GM23248 (cell line): Measurements from ENCODE around the gene PRPF38B. TPM values are rescaled to one million over a fixed set of nuclear protein-coding genes. Genes with fewer than 3 reads are reported as not detected.

Source experiments
- DNase-seq: peaks from one replicate; pipeline ENCODE4 v3.0.0-alpha.2; 2015
- H2AFZ ChIP-seq: fragments of 200-600 bp; sonication (generic); 2 replicates; pipeline ENCODE4 v1.6.1; 2016; ENCODE audit warnings: antibody characterized with exemption
- H3F3A ChIP-seq: fragments of 200-600 bp; sonication (generic); 2 replicates; pipeline ENCODE4 v1.6.1; 2016; ENCODE audit warnings: mild to moderate bottlenecking, antibody characterized with exemption, mixed run types; ENCODE audit not compliant: insufficient read depth
- H3K27ac ChIP-seq: fragments of 200-600 bp; sonication (generic); 2 replicates; pipeline ENCODE4 v1.5.1; 2016; ENCODE audit warnings: mild to moderate bottlenecking
- H3K27me3 ChIP-seq: fragments of 200-600 bp; sonication (generic); replicated peaks from 2 replicates; pipeline ENCODE4 v1.6.1; 2016; ENCODE audit warnings: mild to moderate bottlenecking; ENCODE audit not compliant: insufficient read depth
- H3K36me3 ChIP-seq: fragments of 200-600 bp; sonication (generic); 2 replicates; pipeline ENCODE4 v1.6.1; 2016; ENCODE audit warnings: low read depth, mild to moderate bottlenecking
- H3K4me1 ChIP-seq: fragments of 200-600 bp; sonication (generic); 2 replicates; pipeline ENCODE4 v1.6.1; 2016; ENCODE audit warnings: mild to moderate bottlenecking; ENCODE audit not compliant: insufficient read depth
- H3K4me2 ChIP-seq: fragments of 200-600 bp; sonication (generic); one replicate; pipeline ENCODE4 v1.6.1; 2016; ENCODE audit warnings: mild to moderate bottlenecking; ENCODE audit not compliant: unreplicated experiment
- H3K4me3 ChIP-seq: fragments of 200-600 bp; sonication (generic); 2 replicates; pipeline ENCODE4 v1.5.1; 2016; ENCODE audit warnings: mild to moderate bottlenecking
- H3K79me2 ChIP-seq: fragments of 200-600 bp; sonication (generic); 2 replicates; pipeline ENCODE4 v1.6.1; 2016; ENCODE audit warnings: mild to moderate bottlenecking; ENCODE audit not compliant: insufficient read depth
- H3K9ac ChIP-seq: fragments of 200-600 bp; sonication (generic); 2 replicates; pipeline ENCODE4 v1.6.1; 2016; ENCODE audit warnings: mild to moderate bottlenecking
- H3K9me2 ChIP-seq: fragments of 200-600 bp; sonication (generic); 2 replicates; pipeline ENCODE4 v1.6.1; 2016; ENCODE audit warnings: mixed run types, mild to moderate bottlenecking, moderate library complexity; ENCODE audit not compliant: insufficient read depth
- H3K9me3 ChIP-seq: fragments of 200-600 bp; sonication (generic); one replicate; pipeline ENCODE4 v1.6.1; 2017; ENCODE audit warnings: low read depth
- H4K20me1 ChIP-seq: fragments of 200-600 bp; sonication (generic); 2 replicates; pipeline ENCODE4 v1.6.0; 2016; ENCODE audit not compliant: insufficient read depth
- EZH2 ChIP-seq: fragments of 200-600 bp; sonication (generic); IDR thresholded peaks from 2 replicates; pipeline ENCODE4 v1.6.1; 2018; ENCODE audit warnings: antibody characterized with exemption, mild to moderate bottlenecking; ENCODE audit not compliant: insufficient read depth, poor library complexity, severe bottlenecking
- EZH2phosphoT487 ChIP-seq: fragments of 200-600 bp; sonication (generic); IDR thresholded peaks from 2 replicates; pipeline ENCODE4 v1.6.1; 2018; ENCODE audit warnings: antibody characterized with exemption, moderate library complexity, mild to moderate bottlenecking, low read depth; ENCODE audit not compliant: insufficient read depth
- WGBS, 2 experiments: methylation state at CpG; one replicate each; pipeline ENCODE4 v1.1.6; 2015 to 2017; ENCODE audit warnings: low lambda C conversion rate in 2 of 2, low coverage in 1 of 2; ENCODE audit errors: missing lambda C conversion rate in 2 of 2; 5-methylcytosine and 5-hydroxymethylcytosine counted together
- in situ Hi-C: fragments of 300-500 bp; cut with MboI; formaldehyde crosslinking; loops from 2 replicates; pipeline ENCODE4 v1.15.0; 2020
- polyA plus RNA-seq: library from polyadenylated mRNA; unstranded; fragments of >200 nt; fragmentation: Nextera tagmentation; extraction: Ambion mirVana; gene quantifications from 2 replicates; pipeline ENCODE4 v1.2.1, GENCODE V29; 2016
- total RNA-seq: library from RNA; depleted of rRNA; stranded (reverse); fragments of >200 nt; shearing (Covaris generic); gene quantifications from 2 replicates; pipeline ENCODE4 v1.2.3, GENCODE V29; 2014

PRPF38B gene
- total and polyA plus RNA-seq, 2 experiments from 2014 or later = 10.9 to 25.6 TPM

DNA sequence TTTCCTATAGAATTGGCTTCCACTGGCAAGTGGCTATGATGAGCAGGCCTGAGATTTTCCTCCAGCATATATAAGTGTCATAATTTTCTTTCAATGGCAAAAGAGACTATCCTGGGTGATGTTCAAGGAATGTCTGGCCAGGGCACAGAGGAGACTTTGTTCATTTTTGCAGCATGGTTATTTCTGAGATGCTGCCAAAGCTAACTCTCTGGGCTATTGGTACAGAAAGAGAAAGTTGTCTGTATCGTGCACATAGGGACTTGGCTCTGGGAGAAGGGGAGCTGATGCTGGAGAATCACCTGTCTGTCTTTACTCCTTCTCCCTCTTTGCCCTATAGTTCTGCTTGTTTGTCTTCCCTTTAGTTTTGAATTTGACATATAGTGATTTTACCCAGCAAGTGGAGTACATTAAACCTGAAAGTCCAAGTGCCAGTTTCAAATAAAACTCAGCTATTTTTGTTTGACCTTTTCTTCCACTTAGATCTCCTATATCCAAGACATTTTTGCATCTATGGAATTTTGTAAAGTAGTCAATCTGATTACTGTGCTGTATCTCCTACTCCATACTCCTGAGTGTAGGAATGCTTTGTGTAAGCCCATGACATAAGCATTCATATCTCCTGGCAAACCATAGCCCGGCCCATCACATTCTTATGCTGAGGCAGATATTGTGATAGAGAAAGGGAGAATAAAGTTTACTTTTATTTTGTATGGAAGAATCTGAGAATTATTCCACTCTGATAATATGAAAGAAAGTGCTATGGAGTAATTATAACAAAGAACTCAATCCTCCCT, 24.5 kb downstream of the PRPF38B start:
- peaks cover 25% of the 10 kb centered on the region for H3K4me1 ChIP-seq
- H3K27me3 ChIP-seq = no peaks in the 10 kb centered on the region
- H3K4me2 ChIP-seq = no peak overlapping the region
- in situ Hi-C loops = no loop called here
- H3K36me3 ChIP-seq = no peaks in the 10 kb centered on the region
- H3K9ac ChIP-seq = no peak overlapping the region
- no peak overlapping the region for H3K27ac ChIP-seq
- DNase-seq = no peak
- H3K79me2 ChIP-seq = no peaks in the 10 kb centered on the region
- TF ChIP-seq EZH2 (no peak), EZH2phosphoT487 (no peak)
- no peak overlapping the region for H2AFZ ChIP-seq
- no peaks in the 10 kb centered on the region for H3K9me2 ChIP-seq
- no peaks in the 10 kb centered on the region for H4K20me1 ChIP-seq
- WGBS, 2 experiments = 81% methylated on average over 2 of the region's 2 CpGs
- no peaks in the 10 kb centered on the region for H3K9me3 ChIP-seq
- no peak overlapping the region for H3K4me3 ChIP-seq
- H3F3A ChIP-seq = peaks cover 26% of the 10 kb centered on the region

- in situ Hi-C loops = no loop called here
- 81 to 82% methylated on average over 9 of the region's 9 CpGs for WGBS, 2 experiments
Observed at GRCh38 chr1:108717774-108718316, 25.7 kb downstream of the PRPF38B start.

DNA sequence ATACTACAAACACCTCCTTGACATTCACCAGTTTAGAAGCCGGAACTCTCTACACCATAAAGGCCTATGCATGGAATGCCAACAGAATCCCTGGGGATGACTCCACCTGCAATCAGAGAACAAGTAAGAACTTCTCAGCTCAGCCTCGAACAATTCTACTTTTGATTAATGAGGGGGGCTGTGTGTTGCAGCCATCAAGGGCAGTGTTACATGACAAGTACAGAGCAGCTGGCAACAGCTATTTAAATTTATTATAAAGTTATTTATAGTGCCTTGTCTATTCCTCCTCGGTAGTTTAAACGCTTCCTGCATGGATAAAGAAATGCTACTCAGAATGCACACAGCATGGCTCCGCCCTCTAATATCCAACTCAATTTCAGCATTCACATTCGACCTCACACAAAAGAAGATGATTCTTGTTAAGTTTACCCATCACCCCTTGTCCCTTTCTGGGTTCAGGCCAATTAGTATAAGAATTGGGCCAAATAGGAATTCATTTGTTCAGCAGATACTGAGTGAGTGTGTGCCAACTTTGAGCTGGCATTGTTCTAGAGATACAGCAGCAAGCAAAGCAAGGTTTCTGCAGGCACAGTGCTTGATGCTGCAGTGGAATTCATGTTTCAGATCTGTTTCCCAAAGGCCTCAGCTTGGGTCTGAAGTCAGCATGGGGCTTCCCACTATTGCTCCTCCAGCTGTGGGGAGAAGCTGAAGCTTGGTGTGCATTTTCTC, 27.0 kb downstream of the PRPF38B start:
- no peaks in the 10 kb centered on the region for H3K9me3 ChIP-seq
- H4K20me1 ChIP-seq = no peaks in the 10 kb centered on the region
- no peaks in the 10 kb centered on the region for H3K9me2 ChIP-seq
- no peak overlapping the region for H3K4me3 ChIP-seq
- TF ChIP-seq EZH2 = no peak
- no peak for TF ChIP-seq EZH2phosphoT487
- peaks cover 35% of the 10 kb centered on the region for H3F3A ChIP-seq
- no peaks in the 10 kb centered on the region for H3K27me3 ChIP-seq
- no peaks in the 10 kb centered on the region for H3K36me3 ChIP-seq
- H2AFZ ChIP-seq = 0 out of 2 replicates have a peak overlapping the region, but pooled peaks have one; percentile 31
- 69 to 71% methylated on average over 6 of the region's 6 CpGs for WGBS, 2 experiments
- in situ Hi-C loops = no loop called here
- no peak overlapping the region for H3K9ac ChIP-seq
- no peaks in the 10 kb centered on the region for H3K79me2 ChIP-seq
- H3K27ac ChIP-seq = peak overlapping the region; percentile 87
- H3K4me2 ChIP-seq = peak overlapping the region; percentile 69
- peaks cover 32% of the 10 kb centered on the region for H3K4me1 ChIP-seq
- peak; percentile 28 for DNase-seq

More at GRCh38 chr1:108717774-108718316, 25.7 kb downstream of the PRPF38B start:
- Histone ChIP-seq H4K20me1 (no peaks in the 10 kb centered on the region), H3K79me2 (no peaks in the 10 kb centered on the region), H3K36me3 (no peaks in the 10 kb centered on the region), H3F3A (peaks cover 35% of the 10 kb centered on the region), H3K4me1 (peaks cover 32% of the 10 kb centered on the region), H3K27ac (no peak overlapping the region), H2AFZ (no peak overlapping the region), H3K9me2 (no peaks in the 10 kb centered on the region), H3K27me3 (no peaks in the 10 kb centered on the region), H3K4me3 (no peak overlapping the region), H3K9ac (no peak overlapping the region), H3K9me3 (no peaks in the 10 kb centered on the region), H3K4me2 (no peak overlapping the region)
- no peak for TF ChIP-seq EZH2phosphoT487
- TF ChIP-seq EZH2 = no peak
- DNase-seq = no peak

DNA sequence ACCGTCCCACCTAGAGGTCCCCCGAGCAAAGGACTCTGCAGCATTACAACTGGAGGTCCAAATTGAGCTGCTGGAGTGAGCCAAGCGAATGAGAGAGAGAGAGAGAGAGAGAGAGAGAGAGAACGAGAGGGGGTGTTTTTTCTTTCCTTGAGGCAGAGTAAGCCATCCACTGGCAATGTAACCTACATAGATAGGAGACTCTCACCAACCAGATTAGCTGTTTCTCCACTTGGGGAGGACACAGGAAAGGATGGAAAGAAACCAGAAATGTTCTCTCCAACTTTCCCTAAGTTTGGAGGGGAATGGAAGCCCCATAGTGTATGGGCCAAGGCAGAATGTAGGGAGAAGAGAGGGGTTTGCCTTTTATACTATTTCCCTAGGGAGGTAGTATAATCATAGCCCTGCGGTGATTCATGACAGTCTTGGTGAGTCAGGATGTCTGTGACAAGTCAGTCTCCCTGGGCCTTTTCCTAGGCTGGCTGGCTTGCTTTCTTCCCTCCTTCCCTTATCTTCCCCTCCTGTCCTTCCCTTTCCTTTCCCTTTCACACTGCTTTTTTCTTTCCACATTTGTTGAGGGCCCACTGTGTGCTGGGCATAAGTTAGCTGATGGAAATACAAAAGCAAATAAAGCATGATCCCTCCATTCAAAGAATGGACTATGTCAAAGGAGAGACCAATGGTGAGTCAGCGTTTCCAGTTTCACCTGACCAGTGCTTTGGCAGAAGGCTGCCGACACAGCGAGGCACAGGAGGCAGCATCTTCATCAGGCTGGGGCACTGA, 27.7 kb downstream of the PRPF38B start:
- TF ChIP-seq EZH2 (no peak), EZH2phosphoT487 (no peak)
- Histone ChIP-seq H3K79me2 (no peaks in the 10 kb centered on the region), H3K9ac (peak overlapping the region; percentile 45), H3K9me2 (no peaks in the 10 kb centered on the region), H4K20me1 (no peaks in the 10 kb centered on the region), H3K9me3 (no peaks in the 10 kb centered on the region), H3K36me3 (no peaks in the 10 kb centered on the region), H2AFZ (peak overlapping the region; percentile 56; the same call in 1 of the 2 replicates), H3K27me3 (no peaks in the 10 kb centered on the region), H3K4me2 (peak overlapping the region; percentile 69), H3F3A (peaks cover 35% of the 10 kb centered on the region), H3K4me1 (peaks cover 32% of the 10 kb centered on the region), H3K27ac (peak overlapping the region; percentile 87), H3K4me3 (0 out of 2 replicates have a peak overlapping the region, but pooled peaks have one; percentile 11)
- DNase-seq = peak; percentile 97
- in situ Hi-C loops = no loop called here
- 49 to 64% methylated on average over 8 of the region's 8 CpGs for WGBS, 2 experiments
